ENCODE results near the gene NUP214.

The NUP214 gene

GRCh38 chr9:131228988-131229387 is 103.6 kb downstream of the NUP214 start:
- H3K36me3 ChIP-seq (ENCODE audit: control insufficient read depth, low read length), result peaks cover 50% of the 10 kb centered on the region
- no peaks in the 10 kb centered on the region for H3K79me2 ChIP-seq (ENCODE audit: control insufficient read depth, low read length)
- H3F3A ChIP-seq (ENCODE audit: control insufficient read depth, insufficient read depth), result no peaks in the 10 kb centered on the region; the same call in 1 of the 2 replicates
- TF ChIP-seq CTCF (IDR thresholded peaks at IDR 0.05; ENCODE audit: low read depth, low read length, poor library complexity, severe bottlenecking), result no peak
- TF ChIP-seq EZH2phosphoT487 (IDR thresholded peaks at IDR 0.05; ENCODE audit: borderline replicate concordance, low read length), result no peak
- no peak overlapping the region for H3K27ac ChIP-seq (ENCODE audit: low read depth, low read length)
- H3K4me1 ChIP-seq (ENCODE audit: control insufficient read depth, low read length), result peaks cover 10% of the 10 kb centered on the region
- H3K9me3 ChIP-seq (ENCODE audit: control insufficient read depth, insufficient read depth, low read length), result no peaks in the 10 kb centered on the region
- no peak overlapping the region for H3K4me2 ChIP-seq (ENCODE audit: low read length)
- H3K27me3 ChIP-seq (ENCODE audit: control insufficient read depth, low read length), result no peaks in the 10 kb centered on the region
- H4K20me1 ChIP-seq (ENCODE audit: control insufficient read depth, insufficient read depth, low read depth, low read length), result no peaks in the 10 kb centered on the region
- no peak overlapping the region for H3K4me3 ChIP-seq (ENCODE audit: low read length)
- no peaks in the 10 kb centered on the region for H3K9me2 ChIP-seq (replicated peaks; ENCODE audit: control insufficient read depth, low read length)

- TF ChIP-seq EZH2phosphoT487 (IDR thresholded peaks at IDR 0.05; ENCODE audit: borderline replicate concordance, low read length), result no peak
- TF ChIP-seq CTCF (IDR thresholded peaks at IDR 0.05; ENCODE audit: low read depth, low read length, poor library complexity, severe bottlenecking), result no peak
- no peaks in the 10 kb centered on the region for H3K9me2 ChIP-seq (replicated peaks; ENCODE audit: control insufficient read depth, low read length)
Observed at GRCh38 chr9:131233556-131233955, 108.2 kb downstream of the NUP214 start.

GRCh38 chr9:131233995-131234394 is 108.6 kb downstream of the NUP214 start:
- Histone ChIP-seq H3K36me3 (ENCODE audit: control insufficient read depth, low read length) (peaks cover 43% of the 10 kb centered on the region), H3K27ac (ENCODE audit: low read depth, low read length) (no peak overlapping the region), H3K9me3 (ENCODE audit: control insufficient read depth, insufficient read depth, low read length) (no peaks in the 10 kb centered on the region), H3F3A (ENCODE audit: control insufficient read depth, insufficient read depth) (no peaks in the 10 kb centered on the region), H3K4me1 (ENCODE audit: control insufficient read depth, low read length) (peaks cover 14% of the 10 kb centered on the region), H4K20me1 (ENCODE audit: control insufficient read depth, insufficient read depth, low read depth, low read length) (no peaks in the 10 kb centered on the region), H3K79me2 (ENCODE audit: control insufficient read depth, low read length) (no peaks in the 10 kb centered on the region), H3K4me2 (ENCODE audit: low read length) (no peak overlapping the region), H3K27me3 (ENCODE audit: control insufficient read depth, low read length) (no peaks in the 10 kb centered on the region), H3K4me3 (ENCODE audit: low read length) (no peak overlapping the region), H3K9me2 (replicated peaks; ENCODE audit: control insufficient read depth, low read length) (no peaks in the 10 kb centered on the region)
- TF ChIP-seq CTCF (IDR thresholded peaks at IDR 0.05; ENCODE audit: low read depth, low read length, poor library complexity, severe bottlenecking) (no peak), EZH2phosphoT487 (IDR thresholded peaks at IDR 0.05; ENCODE audit: borderline replicate concordance, low read length) (no peak)

More at GRCh38 chr9:131233556-131233955, 108.2 kb downstream of the NUP214 start:
- no peaks in the 10 kb centered on the region for H4K20me1 ChIP-seq (ENCODE audit: control insufficient read depth, insufficient read depth, low read depth, low read length)
- H3K4me1 ChIP-seq (ENCODE audit: control insufficient read depth, low read length), result peaks cover 13% of the 10 kb centered on the region
- peaks cover 45% of the 10 kb centered on the region for H3K36me3 ChIP-seq (ENCODE audit: control insufficient read depth, low read length)
- H3K27me3 ChIP-seq (ENCODE audit: control insufficient read depth, low read length), result no peaks in the 10 kb centered on the region
- H3F3A ChIP-seq (ENCODE audit: control insufficient read depth, insufficient read depth), result no peaks in the 10 kb centered on the region
- no peaks in the 10 kb centered on the region for H3K79me2 ChIP-seq (ENCODE audit: control insufficient read depth, low read length)
- H3K27ac ChIP-seq (ENCODE audit: low read depth, low read length), result no peak overlapping the region
- H3K4me3 ChIP-seq (ENCODE audit: low read length), result no peak overlapping the region
- no peaks in the 10 kb centered on the region for H3K9me3 ChIP-seq (ENCODE audit: control insufficient read depth, insufficient read depth, low read length)
- no peak overlapping the region for H3K4me2 ChIP-seq (ENCODE audit: low read length)
